GM12878 (cell line): ENCODE measurements around the gene MYO1D. TPM values are rescaled to one million over a fixed set of nuclear protein-coding genes. Genes with fewer than 3 reads are reported as not detected.

ENCODE experiments used
- ATF7 ChIP-seq: fragments of 450-650 bp; IDR thresholded peaks from 2 replicates; pipeline ENCODE4 v1.6.1; 2016; ENCODE audit warnings: low read depth, mild to moderate bottlenecking
- BCL11A ChIP-seq: IDR thresholded peaks from 2 replicates; pipeline ENCODE4 v1.6.1; 2011; ENCODE audit warnings: low read depth, low read length
- CREB1 ChIP-seq: IDR thresholded peaks from 2 replicates; pipeline ENCODE4 v1.6.1; 2012; ENCODE audit warnings: low read depth, mild to moderate bottlenecking, inconsistent platforms
- FOS ChIP-seq: IDR thresholded peaks from 3 replicates; pipeline ENCODE4 v1.6.1; 2011; ENCODE audit warnings: borderline replicate concordance; ENCODE audit not compliant: insufficient read length; ENCODE audit errors: extremely low read depth
- GABPA ChIP-seq: IDR thresholded peaks from 2 replicates; pipeline ENCODE4 v1.6.1; 2014; ENCODE audit warnings: antibody characterized with exemption, low read depth, mild to moderate bottlenecking, inconsistent platforms
- PBX3 ChIP-seq: IDR thresholded peaks from 2 replicates; pipeline ENCODE4 v1.6.1; 2011; ENCODE audit warnings: mild to moderate bottlenecking, low read depth, low read length, moderate library complexity; ENCODE audit not compliant: insufficient replicate concordance
- SREBF2 ChIP-seq: IDR thresholded peaks from 2 replicates; pipeline ENCODE4 v1.6.1; 2012; ENCODE audit warnings: mild to moderate bottlenecking, low read length
- TAF1 ChIP-seq: IDR thresholded peaks from 2 replicates; pipeline ENCODE4 v1.6.1; 2011; ENCODE audit warnings: mild to moderate bottlenecking, low read depth, low read length, borderline replicate concordance
- YY1 ChIP-seq: IDR thresholded peaks from 2 replicates; pipeline ENCODE4 v1.6.1; 2011; ENCODE audit warnings: low read depth, mild to moderate bottlenecking, low read length
- ZNF592 ChIP-seq: fragments of 450-650 bp; IDR thresholded peaks from 2 replicates; pipeline ENCODE4 v1.6.1; 2017; ENCODE audit warnings: mild to moderate bottlenecking, moderate library complexity
- ZZZ3 ChIP-seq: IDR thresholded peaks from 2 replicates; pipeline ENCODE4 v1.6.1; 2011; ENCODE audit warnings: low read depth; ENCODE audit not compliant: control insufficient read depth, insufficient read length
- polyA plus RNA-seq, 11 experiments: library from polyadenylated mRNA; depleted of rRNA in 4 of 11; unstranded in 6 of 11; stranded (reverse) in 5 of 11; fragments of >200 nt; fragmentation: Nextera tagmentation in 4 of 11; fragmentation: Illumina TruSeq in 1 of 11; extraction: Ambion mirVana in 4 of 11; extraction: Trizol in 1 of 11; gene quantifications; 1 replicate in 1 of 11; 2 replicates in 10 of 11; pipeline versions ENCODE4 v1.2.1 to v1.2.3, GENCODE V29; 2011 to 2016; ENCODE audit warnings: inconsistent platforms in 2 of 11, missing spikeins in 2 of 11, low read depth in 1 of 11
- total RNA-seq, 4 experiments: library from RNA; depleted of rRNA in 3 of 4; stranded (reverse); fragments of >200 nt in 3 of 4; fragmentation: Illumina TruSeq in 1 of 4; extraction: Trizol in 1 of 4; gene quantifications; 2 replicates each; pipeline versions ENCODE4 v1.2.1 to v1.2.3, GENCODE V29; 2013 to 2021

MYO1D gene
- total and polyA plus RNA-seq, 10 of the 15 experiments (the other 5 are each of a cell fraction or from before 2014, with no cell fraction given): 1.8 to 37.7 (median 25.4) TPM

- TF ChIP-seq ZNF592 (no peak), YY1 (0 out of 2 replicates have a peak, but pooled peaks have one; percentile 10), GABPA (no peak), ATF7 (no peak), BCL11A (no peak), ZZZ3 (no peak), FOS (no peak), PBX3 (no peak), CREB1 (no peak), SREBF2 (no peak), TAF1 (no peak)
These were observed 385.3 kb downstream of the MYO1D start (continued) for GRCh38 chr17:32491371-32492263.
